B cell (primary cell): ENCODE data around the gene GMPS. TPM values are rescaled to one million over a fixed set of nuclear protein-coding genes. Genes with fewer than 3 reads are reported as not detected.
"Not testable (repeated sequence)": the region's sequence is repeated elsewhere in the genome, so short reads cannot be mapped to it uniquely, and the experiment has no call there.

Experiments used
- ATAC-seq: fragments of 200-7000 bp; cut with Tn5 transposase; one replicate; pipeline ENCODE4 v1.10.0; 2021; ENCODE audit warnings: low read depth, mild to moderate bottlenecking, moderate number of reproducible peaks, moderate library complexity
- CTCF ChIA-PET: fragments of 350-600 bp; sonication (Branson Sonifier 250); formaldehyde crosslinking; loops from one replicate; lab custom pipeline; 2021; ENCODE audit warnings: antibody characterized with exemption, inconsistent platforms; lab: Charles Lee
- POLR2A ChIA-PET: fragments of 350-600 bp; sonication (Branson Sonifier 250); formaldehyde crosslinking; loops from one replicate; lab custom pipeline; 2021; ENCODE audit warnings: antibody characterized with exemption; lab: Charles Lee
- DNase-seq: peaks from one replicate; pipeline ENCODE4 v3.0.0; 2013
- H2AFZ ChIP-seq: 2 replicates; pipeline ENCODE4 v1.6.1; 2012; ENCODE audit warnings: mild to moderate bottlenecking, low read depth, low read length; ENCODE audit not compliant: insufficient read depth, poor library complexity, severe bottlenecking
- H3K27ac ChIP-seq, 2 donors: 1 replicate in 1 of 2; 2 replicates in 1 of 2; pipeline ENCODE4 v1.5.1; 2012 to 2013; ENCODE audit warnings: low read length in 2 of 2, mild to moderate bottlenecking in 2 of 2, moderate library complexity in 1 of 2
- H3K27me3 ChIP-seq, 4 experiments: fragments of 200-600 bp in 1 of 4; sonication (generic) in 1 of 4; replicated peaks in 1 of 4; 1 replicate in 2 of 4; 2 replicates in 2 of 4; pipeline versions ENCODE4 v1.6.1 to v1.7.0; 2013 to 2016; ENCODE audit warnings: low read length in 3 of 4, mild to moderate bottlenecking in 2 of 4, mixed read lengths in 1 of 4, moderate library complexity in 1 of 4; ENCODE audit not compliant: insufficient read depth in 4 of 4, control insufficient read depth in 3 of 4; ENCODE audit errors: control extremely low read depth in 1 of 4
- H3K36me3 ChIP-seq, 2 experiments: replicated peaks in 1 of 2; 1 replicate in 1 of 2; 2 replicates in 1 of 2; pipeline versions ENCODE4 v1.6.1 to v1.7.1; 2013; ENCODE audit warnings: low read length in 1 of 2; ENCODE audit not compliant: insufficient read depth in 2 of 2, control insufficient read depth in 1 of 2; ENCODE audit errors: control extremely low read depth in 1 of 2, extremely low read depth in 1 of 2
- H3K4me1 ChIP-seq, 2 donors: fragments of 200-600 bp in 1 of 2; sonication (generic) in 1 of 2; 1 replicate in 1 of 2; 2 replicates in 1 of 2; pipeline versions ENCODE4 v1.5.1 to v1.6.1; 2013 to 2017; ENCODE audit warnings: low read length in 2 of 2; ENCODE audit not compliant: control insufficient read depth in 2 of 2, insufficient read depth in 2 of 2
- H3K4me2 ChIP-seq: replicated peaks from 2 replicates; pipeline ENCODE3; 2012; ENCODE audit warnings: mild to moderate bottlenecking, low read depth, low read length; ENCODE audit not compliant: poor library complexity, severe bottlenecking
- H3K4me3 ChIP-seq, 5 experiments: fragments of 200-600 bp in 1 of 5; sonication (generic) in 1 of 5; 1 replicate in 3 of 5; 2 replicates in 2 of 5; pipeline versions ENCODE4 v1.5.1 to v1.7.0; 2011 to 2016; ENCODE audit warnings: low read length in 4 of 5, mild to moderate bottlenecking in 4 of 5, low read depth in 2 of 5, control low read depth in 1 of 5, moderate library complexity in 1 of 5; ENCODE audit not compliant: insufficient read depth in 1 of 5; ENCODE audit errors: control extremely low read depth in 1 of 5, extremely low read depth in 1 of 5
- H3K79me2 ChIP-seq: fragments of 200-600 bp; sonication (generic); one replicate; pipeline ENCODE4 v1.6.0; 2016; ENCODE audit warnings: low read length; ENCODE audit not compliant: control insufficient read depth, insufficient read depth
- H3K9ac ChIP-seq: fragments of 200-600 bp; sonication (generic); 2 replicates; pipeline ENCODE4 v1.6.1; 2017; ENCODE audit warnings: mild to moderate bottlenecking, low read length, moderate library complexity
- H3K9me3 ChIP-seq, 3 donors: one replicate each; pipeline versions ENCODE4 v1.6.1 to v1.7.1; 2013; ENCODE audit warnings: low read length in 2 of 3; ENCODE audit not compliant: control insufficient read depth in 2 of 3, insufficient read depth in 1 of 3; ENCODE audit errors: control extremely low read depth in 1 of 3
- H4K20me1 ChIP-seq: 2 replicates; pipeline ENCODE4 v1.6.0; 2012; ENCODE audit warnings: mild to moderate bottlenecking, low read length; ENCODE audit not compliant: insufficient read depth, control insufficient read depth, poor library complexity, severe bottlenecking
- H3K27ac Mint-ChIP-seq: one replicate; pipeline ENCODE4 v1.8.0; 2021; ENCODE audit warnings: mixed read lengths
- H3K27me3 Mint-ChIP-seq: one replicate; pipeline ENCODE4 v1.8.0; 2021; ENCODE audit warnings: mixed read lengths
- H3K4me1 Mint-ChIP-seq: one replicate; pipeline ENCODE4 v1.8.0; 2021; ENCODE audit warnings: mixed read lengths
- H3K4me3 Mint-ChIP-seq: one replicate; pipeline ENCODE4 v1.8.0; 2021; ENCODE audit warnings: mixed read lengths
- H3K9me3 Mint-ChIP-seq: one replicate; pipeline ENCODE4 v1.8.0; 2022; ENCODE audit warnings: mixed read lengths; ENCODE audit not compliant: insufficient read depth
- CTCF ChIP-seq: fragments of 200-600 bp; IDR thresholded peaks from one replicate; pipeline ENCODE4 v1.8.0; 2022; ENCODE audit warnings: antibody characterized with exemption, mild to moderate bottlenecking
- EZH2 ChIP-seq: IDR thresholded peaks from 2 replicates; pipeline ENCODE4 v1.6.1; 2012; ENCODE audit warnings: borderline replicate concordance, low read depth, mild to moderate bottlenecking, moderate library complexity, low read length; ENCODE audit not compliant: insufficient read depth, poor library complexity, severe bottlenecking
- WGBS: methylation state at CpG from one replicate; pipeline ENCODE4 v1.1.5; 2013; ENCODE audit warnings: missing lambda C conversion rate; ENCODE audit not compliant: insufficient coverage; 5-methylcytosine and 5-hydroxymethylcytosine counted together
- intact Hi-C: fragments of 100-400 bp; cut with micrococcal nuclease; formaldehyde crosslinking; loops from one replicate; pipeline ENCODE4 v1.10.0; 2022
- polyA plus RNA-seq: library from polyadenylated mRNA; depleted of rRNA; stranded (reverse); fragments of >200 nt; gene quantifications from 2 replicates; pipeline ENCODE4 v1.2.3, GENCODE V29; 2012
- total RNA-seq, 2 donors: library from RNA; stranded (reverse); fragments of 120-200 nt in 1 of 2; gene quantifications; 1 replicate in 1 of 2; 2 replicates in 1 of 2; pipeline versions ENCODE4 v1.2.3 to v1.2.4, GENCODE V29; 2013 to 2022

Gene GMPS
- total and polyA plus RNA-seq, 2 donors (not counting 1 experiment from before 2014, with no cell fraction given) = 12.0 to 30.8 TPM

GRCh38 chr3:155846119-155846518 lies 24.3 kb upstream of the GMPS start:
- Histone ChIP-seq H3K36me3 (peaks cover 0 to 3% of the 10 kb centered on the region in 2 experiments), H3K79me2 (peaks cover 53% of the 10 kb centered on the region), H3K9me3 (no peaks in the 10 kb centered on the region), H3K4me1 (peaks cover 3 to 6% of the 10 kb centered on the region in 2 donors), H4K20me1 (peaks cover 21% of the 10 kb centered on the region), H3K27ac (no peak overlapping the region), H3K27me3 (no peaks in the 10 kb centered on the region), H3K9ac (no peak overlapping the region), H2AFZ (no peak overlapping the region), H3K4me3 (no peak overlapping the region), H3K4me2 (no peak overlapping the region)
- TF ChIP-seq CTCF = no peak
- TF ChIP-seq EZH2 = no peak
- ATAC-seq (no peak), DNase-seq (no peak)
- 92% methylated on average over 1 of the region's 3 CpGs for WGBS
- Mint-ChIP-seq H3K9me3 (no peaks in the 10 kb centered on the region), H3K4me3 (no peak overlapping the region), H3K27me3 (no peaks in the 10 kb centered on the region), H3K4me1 (peaks cover 36% of the 10 kb centered on the region), H3K27ac (no peak overlapping the region)
- ChIA-PET POLR2A (no interaction called here), CTCF (interaction anchor here (0.7 kb wide), 1 partner anchor 32 kb away, joined by 3 read pairs; no protein-coding TSS in a partner anchor)
- intact Hi-C loops = no loop called here

- Histone ChIP-seq H3K36me3 (peaks cover 0 to 3% of the 10 kb centered on the region in 2 experiments), H3K9me3 (no peaks in the 10 kb centered on the region), H4K20me1 (peaks cover 21% of the 10 kb centered on the region), H3K9ac (no peak overlapping the region), H3K4me2 (no peak overlapping the region), H3K4me3 (no peak overlapping the region), H3K27ac (no peak overlapping the region), H3K79me2 (peaks cover 68% of the 10 kb centered on the region), H2AFZ (no peak overlapping the region), H3K4me1 (peaks cover 21 to 22% of the 10 kb centered on the region in 2 donors), H3K27me3 (no peaks in the 10 kb centered on the region)
- WGBS = 100% methylated on average over 1 of the region's 3 CpGs
- intact Hi-C loops = no loop called here
- no peaks in the 10 kb centered on the region for H3K27me3 Mint-ChIP-seq
- no peak overlapping the region for H3K4me3 Mint-ChIP-seq
- CTCF ChIA-PET = no interaction called here
- TF ChIP-seq EZH2 (no peak), CTCF (no peak)
- H3K4me1 Mint-ChIP-seq = peaks cover 51% of the 10 kb centered on the region
- no peak overlapping the region for H3K27ac Mint-ChIP-seq
- no peaks in the 10 kb centered on the region for H3K9me3 Mint-ChIP-seq
- DNase-seq = no peak
- POLR2A ChIA-PET = no interaction called here
- no peak for ATAC-seq
Observed at GRCh38 chr3:155847993-155848392, 22.5 kb upstream of the GMPS start.

- H3K27me3 Mint-ChIP-seq, H3K4me2 ChIP-seq, H3K9ac ChIP-seq, H3K4me3 ChIP-seq, H3K4me3 Mint-ChIP-seq, H3K9me3 ChIP-seq, H3K9me3 Mint-ChIP-seq, intact Hi-C loops, H2AFZ ChIP-seq, POLR2A ChIA-PET, ATAC-seq, DNase-seq, H3K27ac Mint-ChIP-seq, H3K27me3 ChIP-seq, H3K27ac ChIP-seq, H3K36me3 ChIP-seq: not testable (repeated sequence)
- CTCF ChIA-PET = interaction anchor here (1.2 kb wide), 1 partner anchor 44 kb away, joined by 3 read pairs; the partner anchor contains the start of gene C3orf33
- Histone ChIP-seq H3K79me2 (peaks cover 74% of the 10 kb centered on the region), H4K20me1 (peaks cover 21% of the 10 kb centered on the region), H3K4me1 (peaks cover 27 to 30% of the 10 kb centered on the region in 2 donors)
- no CpG with 5 or more reads among the region's 3 CpGs for WGBS
- H3K4me1 Mint-ChIP-seq = peaks cover 50% of the 10 kb centered on the region
Observed at GRCh38 chr3:155849404-155849803, 21.0 kb upstream of the GMPS start.
